Panc1 (cell line): ENCODE results near the gene SCNN1B. TPM values are rescaled to one million over a fixed set of nuclear protein-coding genes. Genes with fewer than 3 reads are reported as not detected.

Source experiments
- ATAC-seq: fragments of 200-7000 bp; cut with Tn5 transposase; 2 replicates; pipeline ENCODE4 v1.9.1; 2020; ENCODE audit warnings: mild to moderate bottlenecking, moderate library complexity
- BruUV-seq: library from RNA; stranded (reverse); fragments of 400-500 nt; replicated peaks from 2 replicates; lab custom pipeline; 2021; lab: Mats Ljungman, UMichigan
- CTCF ChIA-PET: fragments of 300-600 bp; sonication (Branson Sonifier 250); formaldehyde crosslinking; loops from one replicate; lab custom pipeline; 2022; ENCODE audit warnings: antibody characterized with exemption; lab: Charles Lee
- POLR2A ChIA-PET: fragments of 300-600 bp; sonication (Branson Sonifier 250); formaldehyde crosslinking; loops from one replicate; lab custom pipeline; 2022; ENCODE audit warnings: antibody characterized with exemption; lab: Charles Lee
- DNase-seq: peaks from one replicate; pipeline ENCODE4 v3.0.0-alpha.2; 2010; ENCODE audit warnings: low read depth, low spot score
- H3K27ac ChIP-seq: 2 replicates; pipeline ENCODE4 v1.5.1; 2011; ENCODE audit warnings: mild to moderate bottlenecking, low read length, inconsistent platforms
- H3K27me3 ChIP-seq: fragments of 200-500 bp; sonication (Bioruptor generic); 2 replicates; pipeline ENCODE4 v1.6.0; 2014; ENCODE audit warnings: low read length, inconsistent platforms; ENCODE audit not compliant: control insufficient read depth, insufficient read depth
- H3K36me3 ChIP-seq: fragments of 200-500 bp; sonication (Bioruptor generic); 2 replicates; pipeline ENCODE4 v1.5.1; 2014; ENCODE audit warnings: inconsistent platforms, mild to moderate bottlenecking, low read length, moderate library complexity; ENCODE audit not compliant: control insufficient read depth, insufficient read depth
- H3K4me1 ChIP-seq: 2 replicates; pipeline ENCODE4 v1.5.1; 2011; ENCODE audit warnings: inconsistent platforms, mild to moderate bottlenecking, low read length, moderate library complexity; ENCODE audit not compliant: control insufficient read depth, insufficient read depth
- H3K4me3 ChIP-seq, 2 experiments: 2 replicates each; pipeline ENCODE4 v1.5.1; 2011 to 2012; ENCODE audit warnings: low read depth in 2 of 2, low read length in 2 of 2, mild to moderate bottlenecking in 2 of 2, inconsistent platforms in 1 of 2, moderate library complexity in 1 of 2
- H3K9me3 ChIP-seq: fragments of 200-500 bp; sonication (Bioruptor generic); 2 replicates; pipeline ENCODE4 v1.5.1; 2014; ENCODE audit warnings: low read depth, mild to moderate bottlenecking, inconsistent platforms, low read length, moderate library complexity; ENCODE audit not compliant: control insufficient read depth, insufficient read depth
- POLR2AphosphoS5 ChIP-seq: IDR thresholded peaks from 2 replicates; pipeline ENCODE4 v1.6.1; 2012; ENCODE audit warnings: mild to moderate bottlenecking, low read depth, low read length, moderate library complexity
- SIN3A ChIP-seq: IDR thresholded peaks from 2 replicates; pipeline ENCODE4 v1.6.1; 2012; ENCODE audit warnings: low read depth, mild to moderate bottlenecking, low read length, moderate library complexity, borderline replicate concordance; ENCODE audit not compliant: insufficient read depth
- TCF7L2 ChIP-seq: IDR thresholded peaks from 2 replicates; pipeline ENCODE4 v1.6.1; 2011; ENCODE audit warnings: mild to moderate bottlenecking, low read depth, low read length, inconsistent platforms
- in situ Hi-C: cut with HindIII; loops from 2 replicates; pipeline ENCODE4 v1.10.0; 2016; ENCODE audit warnings: low sequenced_read_pairs, low pct_unique_long_range_greater_than_20kb
- intact Hi-C: fragments of 100-400 bp; cut with micrococcal nuclease; formaldehyde crosslinking; loops from one replicate; pipeline ENCODE4 v1.10.0; 2022; ENCODE audit not compliant: unreplicated experiment
- total RNA-seq: library from RNA; stranded (reverse); gene quantifications from one replicate; pipeline ENCODE4 v1.2.1, GENCODE V29; 2021; ENCODE audit not compliant: unreplicated experiment
- TF ChIP-seq, protein P1 (sequence below), 2 experiments: IDR thresholded peaks; 2 replicates each; pipeline ENCODE4 v1.6.1; 2011 to 2012; ENCODE audit warnings: low read depth in 2 of 2, control low read depth in 1 of 2, low read length in 1 of 2, mild to moderate bottlenecking in 1 of 2, moderate library complexity in 1 of 2; ENCODE audit not compliant: insufficient read depth in 1 of 2
- TF ChIP-seq, protein P2 (sequence below): fragments of 450-650 bp; IDR thresholded peaks from 2 replicates; pipeline ENCODE4 v1.5.1; 2017; ENCODE audit warnings: mild to moderate bottlenecking

The SCNN1B gene
- total RNA-seq, 1 experiment from 2014 or later = 10.7 TPM

DNA sequence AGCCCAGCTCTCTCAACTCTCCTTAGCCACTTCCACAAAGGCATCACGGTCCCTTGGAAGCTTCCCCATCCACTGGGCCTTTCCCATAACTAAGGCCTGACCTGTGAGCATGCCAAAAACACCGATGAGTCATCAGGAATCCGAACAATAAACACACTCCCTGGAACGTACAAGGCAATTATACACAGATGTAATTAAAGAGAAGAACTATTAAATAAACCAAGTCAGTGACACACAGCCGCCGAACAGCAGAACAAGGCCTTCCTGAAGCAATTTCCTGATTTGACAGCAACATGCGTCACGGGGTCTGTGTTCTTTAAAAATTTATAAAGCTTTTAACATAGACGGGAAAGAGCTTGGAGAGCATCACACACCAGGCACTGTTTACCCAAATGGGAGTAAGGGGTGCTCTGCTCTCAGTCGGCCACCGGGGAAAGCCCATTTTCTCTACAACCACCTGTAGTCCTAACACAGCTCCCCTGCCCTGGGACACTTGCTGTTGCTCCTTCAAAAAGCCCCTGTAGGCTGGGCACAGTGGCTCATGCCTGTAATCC is 121.5 kb downstream of the SCNN1B start:
- Histone ChIP-seq H3K9me3 (no peaks in the 10 kb centered on the region), H3K4me3 (peak overlapping the region in 1 of 2 experiments; percentile 11; a peak in 1 of 4 replicates), H3K27me3 (no peaks in the 10 kb centered on the region), H3K27ac (peak overlapping the region; percentile 84), H3K36me3 (no peaks in the 10 kb centered on the region), H3K4me1 (peaks cover 34% of the 10 kb centered on the region)
- ATAC-seq (peak; percentile 97), DNase-seq (peak; percentile 86)
- intact Hi-C loops (no loop called here), in situ Hi-C loops (no loop called here)
- TF ChIP-seq POLR2AphosphoS5 = peak; percentile 92; the same call in 1 of the 2 replicates
- peak; percentile 84 for TF ChIP-seq TCF7L2
- TF ChIP-seq, protein P1, sequence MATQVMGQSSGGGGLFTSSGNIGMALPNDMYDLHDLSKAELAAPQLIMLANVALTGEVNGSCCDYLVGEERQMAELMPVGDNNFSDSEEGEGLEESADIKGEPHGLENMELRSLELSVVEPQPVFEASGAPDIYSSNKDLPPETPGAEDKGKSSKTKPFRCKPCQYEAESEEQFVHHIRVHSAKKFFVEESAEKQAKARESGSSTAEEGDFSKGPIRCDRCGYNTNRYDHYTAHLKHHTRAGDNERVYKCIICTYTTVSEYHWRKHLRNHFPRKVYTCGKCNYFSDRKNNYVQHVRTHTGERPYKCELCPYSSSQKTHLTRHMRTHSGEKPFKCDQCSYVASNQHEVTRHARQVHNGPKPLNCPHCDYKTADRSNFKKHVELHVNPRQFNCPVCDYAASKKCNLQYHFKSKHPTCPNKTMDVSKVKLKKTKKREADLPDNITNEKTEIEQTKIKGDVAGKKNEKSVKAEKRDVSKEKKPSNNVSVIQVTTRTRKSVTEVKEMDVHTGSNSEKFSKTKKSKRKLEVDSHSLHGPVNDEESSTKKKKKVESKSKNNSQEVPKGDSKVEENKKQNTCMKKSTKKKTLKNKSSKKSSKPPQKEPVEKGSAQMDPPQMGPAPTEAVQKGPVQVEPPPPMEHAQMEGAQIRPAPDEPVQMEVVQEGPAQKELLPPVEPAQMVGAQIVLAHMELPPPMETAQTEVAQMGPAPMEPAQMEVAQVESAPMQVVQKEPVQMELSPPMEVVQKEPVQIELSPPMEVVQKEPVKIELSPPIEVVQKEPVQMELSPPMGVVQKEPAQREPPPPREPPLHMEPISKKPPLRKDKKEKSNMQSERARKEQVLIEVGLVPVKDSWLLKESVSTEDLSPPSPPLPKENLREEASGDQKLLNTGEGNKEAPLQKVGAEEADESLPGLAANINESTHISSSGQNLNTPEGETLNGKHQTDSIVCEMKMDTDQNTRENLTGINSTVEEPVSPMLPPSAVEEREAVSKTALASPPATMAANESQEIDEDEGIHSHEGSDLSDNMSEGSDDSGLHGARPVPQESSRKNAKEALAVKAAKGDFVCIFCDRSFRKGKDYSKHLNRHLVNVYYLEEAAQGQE (IDR thresholded peaks at IDR 0.05; ENCODE audit: insufficient read depth in 1 of 2, low read depth in 2 of 2, low read length in 1 of 2) = no peak
- ChIA-PET POLR2A (interaction anchor here (0.6 kb wide), 1 partner anchor 108 kb away, joined by 3 read pairs; no protein-coding TSS in a partner anchor), CTCF (interaction anchor here (0.5 to 2.7 kb wide), 4 partner anchors 8 to 15 kb away, joined by 5 to 10 read pairs (median 6); no protein-coding TSS in a partner anchor)
- BruUV-seq = no TSS peak

DNA sequence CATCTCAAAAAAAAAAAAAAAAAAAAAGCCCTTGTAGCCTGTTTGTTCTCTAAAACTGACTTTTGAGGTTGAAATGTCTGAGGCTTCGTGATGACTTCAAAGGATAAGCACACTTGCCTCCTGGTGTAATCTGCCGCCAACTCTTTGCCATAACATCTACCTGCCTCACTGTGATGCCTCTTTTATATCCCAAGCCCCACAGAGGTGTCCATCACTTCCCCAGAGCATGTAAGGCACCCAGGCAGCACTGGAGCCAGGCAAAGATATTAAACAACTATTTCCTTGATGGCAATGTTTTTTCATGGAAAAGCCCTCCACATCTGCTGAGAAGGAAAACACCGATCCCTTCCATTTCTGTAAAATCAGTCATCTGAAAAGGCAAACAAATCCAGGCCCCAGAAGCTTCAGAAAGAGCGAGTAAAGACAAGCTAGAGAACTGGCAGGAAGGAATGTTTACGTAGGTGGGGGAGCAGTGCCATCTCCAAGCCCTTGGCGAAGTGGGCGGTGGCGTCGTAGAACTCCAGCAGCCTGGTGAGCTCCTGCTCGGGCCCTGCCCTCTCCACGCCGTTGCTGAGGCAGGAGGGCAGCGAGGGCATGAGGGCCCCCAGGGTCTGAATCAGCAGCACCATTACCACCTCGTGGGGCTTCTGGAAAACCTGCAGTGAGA is 122.3 kb downstream of the SCNN1B start:
- Histone ChIP-seq H3K4me1 (peaks cover 34% of the 10 kb centered on the region), H3K27ac (peak overlapping the region; percentile 84), H3K9me3 (no peaks in the 10 kb centered on the region), H3K27me3 (no peaks in the 10 kb centered on the region), H3K4me3 (no peak overlapping the region), H3K36me3 (no peaks in the 10 kb centered on the region)
- ATAC-seq (peak; percentile 59), DNase-seq (no peak)
- TF ChIP-seq SIN3A (no peak), TCF7L2 (peak; percentile 48; the same call in 1 of the 2 replicates)
- ChIA-PET POLR2A (no interaction called here), CTCF (interaction anchor here (0.6 to 2.7 kb wide), 3 partner anchors 10 to 89 kb away, joined by 3 to 10 read pairs (median 5); no protein-coding TSS in a partner anchor)
- in situ Hi-C loops = no loop called here
- no TSS peak for BruUV-seq
- intact Hi-C loops = no loop called here

- BruUV-seq = no TSS peak
- CTCF ChIA-PET = interaction anchor here (0.6 to 0.7 kb wide), 2 partner anchors 20 to 188 kb away, joined by 3 to 7 read pairs; no protein-coding TSS in a partner anchor
- in situ Hi-C loops (no loop called here), intact Hi-C loops (no loop called here)
- DNase-seq (no peak), ATAC-seq (no peak)
- TF ChIP-seq TCF7L2 (no peak), SIN3A (no peak), POLR2AphosphoS5 (no peak)
- TF ChIP-seq, protein P2, sequence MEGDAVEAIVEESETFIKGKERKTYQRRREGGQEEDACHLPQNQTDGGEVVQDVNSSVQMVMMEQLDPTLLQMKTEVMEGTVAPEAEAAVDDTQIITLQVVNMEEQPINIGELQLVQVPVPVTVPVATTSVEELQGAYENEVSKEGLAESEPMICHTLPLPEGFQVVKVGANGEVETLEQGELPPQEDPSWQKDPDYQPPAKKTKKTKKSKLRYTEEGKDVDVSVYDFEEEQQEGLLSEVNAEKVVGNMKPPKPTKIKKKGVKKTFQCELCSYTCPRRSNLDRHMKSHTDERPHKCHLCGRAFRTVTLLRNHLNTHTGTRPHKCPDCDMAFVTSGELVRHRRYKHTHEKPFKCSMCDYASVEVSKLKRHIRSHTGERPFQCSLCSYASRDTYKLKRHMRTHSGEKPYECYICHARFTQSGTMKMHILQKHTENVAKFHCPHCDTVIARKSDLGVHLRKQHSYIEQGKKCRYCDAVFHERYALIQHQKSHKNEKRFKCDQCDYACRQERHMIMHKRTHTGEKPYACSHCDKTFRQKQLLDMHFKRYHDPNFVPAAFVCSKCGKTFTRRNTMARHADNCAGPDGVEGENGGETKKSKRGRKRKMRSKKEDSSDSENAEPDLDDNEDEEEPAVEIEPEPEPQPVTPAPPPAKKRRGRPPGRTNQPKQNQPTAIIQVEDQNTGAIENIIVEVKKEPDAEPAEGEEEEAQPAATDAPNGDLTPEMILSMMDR = no peak
- TF ChIP-seq, protein P1 (IDR thresholded peaks at IDR 0.05; ENCODE audit: insufficient read depth in 1 of 2, low read depth in 2 of 2, low read length in 1 of 2) = no peak
- Histone ChIP-seq H3K4me1 (peaks cover 20% of the 10 kb centered on the region), H3K27ac (no peak overlapping the region), H3K4me3 (no peak overlapping the region), H3K9me3 (no peaks in the 10 kb centered on the region), H3K27me3 (no peaks in the 10 kb centered on the region), H3K36me3 (no peaks in the 10 kb centered on the region)
- POLR2A ChIA-PET = no interaction called here
Measured at GRCh38 chr16:23428351-23428750, 126.2 kb downstream of the SCNN1B start.
